GM12878 (cell line): ENCODE measurements around the gene CDK13. TPM values are rescaled to one million over a fixed set of nuclear protein-coding genes. Genes with fewer than 3 reads are reported as not detected.

Experiments
- ATAC-seq: fragments of 200-7000 bp; cut with Tn5 transposase; 3 replicates; pipeline ENCODE4 v1.9.1; 2020; ENCODE audit warnings: mild to moderate bottlenecking, moderate library complexity
- BruUV-seq: library from RNA; stranded (reverse); fragments of 400-500 nt; replicated peaks from 2 replicates; lab custom pipeline; 2021; lab: Mats Ljungman, UMichigan
- CTCF ChIA-PET: fragments of 300-600 bp; sonication (Branson Sonifier 250); formaldehyde crosslinking; extraction: SDS; loops from one replicate; lab custom pipeline; 2021; ENCODE audit warnings: inconsistent platforms; lab: Yijun Ruan, JAX
- POLR2A ChIA-PET: fragments of 350-600 bp; formaldehyde crosslinking; extraction: SDS; loops from one replicate; lab custom pipeline; 2021; ENCODE audit warnings: inconsistent platforms; lab: Charles Lee
- RAD21 ChIA-PET: fragments of 300-600 bp; sonication (Branson Sonifier 250); formaldehyde crosslinking; loops from one replicate; lab custom pipeline; 2023; ENCODE audit warnings: antibody characterized with exemption; ENCODE audit not compliant: unreplicated experiment; lab: Charles Lee
- SMC1A ChIA-PET: fragments of 300-600 bp; sonication (Branson Sonifier 250); formaldehyde crosslinking; loops from one replicate; lab custom pipeline; 2023; ENCODE audit not compliant: unreplicated experiment, uncharacterized antibody; lab: Charles Lee
- DNase-seq: peaks from one replicate; pipeline ENCODE4 v3.0.0-alpha.2; 2011; ENCODE audit warnings: low read depth, low spot score
- FAIRE-seq: peaks from 3 replicates; lab custom pipeline; 2011; peaks lifted over from hg19 to GRCh38; lab: Jason Lieb, UNC
- H2AFZ ChIP-seq: 2 replicates; pipeline ENCODE4 v1.6.0; 2011; ENCODE audit warnings: low read depth, low read length, control low read depth; ENCODE audit not compliant: control insufficient read depth
- H3K27ac ChIP-seq: 2 replicates; pipeline ENCODE4 v1.5.1; 2011; ENCODE audit warnings: control low read depth; ENCODE audit not compliant: control insufficient read depth, insufficient read depth
- H3K27me3 ChIP-seq, 2 experiments: replicated peaks in 1 of 2; 2 replicates each; pipeline versions ENCODE4 v1.6.0 to v1.6.1; 2011; ENCODE audit warnings: low read length in 1 of 2; ENCODE audit not compliant: control insufficient read depth in 2 of 2, insufficient read depth in 2 of 2
- H3K36me3 ChIP-seq, 2 experiments: 2 replicates each; pipeline ENCODE4 v1.5.1; 2011; ENCODE audit warnings: low read length in 1 of 2; ENCODE audit not compliant: control insufficient read depth in 2 of 2, insufficient read depth in 2 of 2
- H3K4me1 ChIP-seq: 2 replicates; pipeline ENCODE4 v1.6.1; 2011; ENCODE audit warnings: mild to moderate bottlenecking, low read length, moderate library complexity, mixed read lengths; ENCODE audit not compliant: control insufficient read depth, insufficient read depth
- H3K4me2 ChIP-seq: 2 replicates; pipeline ENCODE4 v1.6.0; 2011; ENCODE audit warnings: control low read depth; ENCODE audit not compliant: control insufficient read depth, insufficient read depth
- H3K4me3 ChIP-seq: fragments of 200-600 bp; sonication (generic); 2 replicates; pipeline ENCODE4 v1.5.1; 2016
- H3K79me2 ChIP-seq: 2 replicates; pipeline ENCODE4 v1.6.0; 2011; ENCODE audit warnings: low read length; ENCODE audit not compliant: control insufficient read depth, insufficient read depth
- H3K9ac ChIP-seq: 2 replicates; pipeline ENCODE4 v1.8.0; 2011; ENCODE audit warnings: low read length, control low read depth, mixed read lengths; ENCODE audit not compliant: control insufficient read depth, insufficient read depth
- H3K9me3 ChIP-seq: replicated peaks from 3 replicates; pipeline ENCODE4 v1.5.1; 2011; ENCODE audit warnings: mild to moderate bottlenecking, low read length; ENCODE audit not compliant: control insufficient read depth, insufficient read depth
- H4K20me1 ChIP-seq: 2 replicates; pipeline ENCODE4 v1.6.0; 2011; ENCODE audit not compliant: control insufficient read depth, insufficient read depth
- CBX3 ChIP-seq: fragments of 200-600 bp; sonication (generic); IDR thresholded peaks from 2 replicates; pipeline ENCODE4 v1.6.1; 2016; ENCODE audit warnings: low read depth, borderline replicate concordance
- ZNF384 ChIP-seq: IDR thresholded peaks from 2 replicates; pipeline ENCODE4 v1.6.1; 2012; ENCODE audit warnings: low read depth, mild to moderate bottlenecking, low read length, improper control_type of control experiment, borderline replicate concordance
- WGBS: methylation state at CpG from one replicate; pipeline ENCODE4 v1.1.6; 2016; ENCODE audit warnings: low lambda C conversion rate; ENCODE audit not compliant: insufficient replicate concordance, insufficient coverage; ENCODE audit errors: missing lambda C conversion rate; 5-methylcytosine and 5-hydroxymethylcytosine counted together
- in situ Hi-C: fragments of 300-500 bp; cut with MboI; formaldehyde crosslinking; loops from 9 replicates; pipeline ENCODE4 v1.14.3; 2018; ENCODE audit warnings: mixed read lengths
- intact Hi-C: fragments of 100-400 bp; cut with micrococcal nuclease; formaldehyde crosslinking; loops from one replicate; pipeline ENCODE4 v1.14.2; 2022; ENCODE audit not compliant: unreplicated experiment
- polyA plus RNA-seq, 11 experiments: library from polyadenylated mRNA; depleted of rRNA in 4 of 11; unstranded in 6 of 11; stranded (reverse) in 5 of 11; fragments of >200 nt; fragmentation: Nextera tagmentation in 4 of 11; fragmentation: Illumina TruSeq in 1 of 11; extraction: Ambion mirVana in 4 of 11; extraction: Trizol in 1 of 11; gene quantifications; 1 replicate in 1 of 11; 2 replicates in 10 of 11; pipeline versions ENCODE4 v1.2.1 to v1.2.3, GENCODE V29; 2011 to 2016; ENCODE audit warnings: inconsistent platforms in 2 of 11, missing spikeins in 2 of 11, low read depth in 1 of 11
- total RNA-seq, 4 experiments: library from RNA; depleted of rRNA in 3 of 4; stranded (reverse); fragments of >200 nt in 3 of 4; fragmentation: Illumina TruSeq in 1 of 4; extraction: Trizol in 1 of 4; gene quantifications; 2 replicates each; pipeline versions ENCODE4 v1.2.1 to v1.2.3, GENCODE V29; 2013 to 2021
- TF ChIP-seq, protein P1 (sequence below): IDR thresholded peaks from 2 replicates; pipeline ENCODE4 v1.6.1; 2012; ENCODE audit warnings: low read length, inconsistent platforms
- TF ChIP-seq, protein P2 (sequence below): IDR thresholded peaks from 2 replicates; pipeline ENCODE4 v1.6.1; 2011; ENCODE audit warnings: mild to moderate bottlenecking, low read depth, low read length, moderate library complexity; ENCODE audit not compliant: insufficient replicate concordance

CDK13 gene
- total and polyA plus RNA-seq, 10 of the 15 experiments (the other 5 are each of a cell fraction or from before 2014, with no cell fraction given), result 10.8 to 44.4 (median 28.0) TPM

DNA sequence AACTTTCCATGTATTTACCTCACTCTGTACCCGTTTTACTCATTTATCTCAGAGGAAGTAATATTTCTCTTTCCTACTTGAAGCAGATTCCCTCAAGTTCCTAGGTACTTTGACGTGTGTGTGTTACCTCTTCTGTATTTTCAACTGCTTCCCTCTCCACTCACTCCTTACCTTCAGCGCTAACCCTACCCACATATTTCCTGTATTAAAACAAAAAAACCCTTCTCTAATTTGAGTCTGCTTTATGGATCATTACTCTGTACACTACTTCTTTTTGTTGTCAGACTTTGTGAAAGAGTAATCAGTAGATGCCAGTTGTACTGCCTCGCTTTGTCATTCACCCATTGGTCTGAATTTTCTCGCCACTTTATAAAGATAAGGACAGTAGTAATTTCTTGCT is 74.0 kb downstream of the CDK13 start:
- Histone ChIP-seq H3K27ac (no peak overlapping the region), H2AFZ (no peak overlapping the region), H4K20me1 (no peaks in the 10 kb centered on the region), H3K79me2 (no peaks in the 10 kb centered on the region), H3K36me3 (peaks cover 0 to 13% of the 10 kb centered on the region in 2 experiments; a peak in 2 of 4 replicates), H3K4me1 (no peaks in the 10 kb centered on the region), H3K4me3 (no peak overlapping the region), H3K9me3 (no peaks in the 10 kb centered on the region), H3K4me2 (no peak overlapping the region), H3K9ac (no peak overlapping the region), H3K27me3 (no peaks in the 10 kb centered on the region)
- in situ Hi-C loops, result no loop called here
- FAIRE-seq (peak; percentile 59), DNase-seq (no peak), ATAC-seq (no peak)
- WGBS, result 61% methylated on average over 5 of the region's 5 CpGs
- CTCF ChIA-PET, result no interaction called here
- intact Hi-C loops, result no loop called here
- TF ChIP-seq, protein P1, sequence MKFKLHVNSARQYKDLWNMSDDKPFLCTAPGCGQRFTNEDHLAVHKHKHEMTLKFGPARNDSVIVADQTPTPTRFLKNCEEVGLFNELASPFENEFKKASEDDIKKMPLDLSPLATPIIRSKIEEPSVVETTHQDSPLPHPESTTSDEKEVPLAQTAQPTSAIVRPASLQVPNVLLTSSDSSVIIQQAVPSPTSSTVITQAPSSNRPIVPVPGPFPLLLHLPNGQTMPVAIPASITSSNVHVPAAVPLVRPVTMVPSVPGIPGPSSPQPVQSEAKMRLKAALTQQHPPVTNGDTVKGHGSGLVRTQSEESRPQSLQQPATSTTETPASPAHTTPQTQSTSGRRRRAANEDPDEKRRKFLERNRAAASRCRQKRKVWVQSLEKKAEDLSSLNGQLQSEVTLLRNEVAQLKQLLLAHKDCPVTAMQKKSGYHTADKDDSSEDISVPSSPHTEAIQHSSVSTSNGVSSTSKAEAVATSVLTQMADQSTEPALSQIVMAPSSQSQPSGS, result no peak
- no peak for TF ChIP-seq ZNF384
- TF ChIP-seq CBX3, result no peak
- TF ChIP-seq, protein P2, sequence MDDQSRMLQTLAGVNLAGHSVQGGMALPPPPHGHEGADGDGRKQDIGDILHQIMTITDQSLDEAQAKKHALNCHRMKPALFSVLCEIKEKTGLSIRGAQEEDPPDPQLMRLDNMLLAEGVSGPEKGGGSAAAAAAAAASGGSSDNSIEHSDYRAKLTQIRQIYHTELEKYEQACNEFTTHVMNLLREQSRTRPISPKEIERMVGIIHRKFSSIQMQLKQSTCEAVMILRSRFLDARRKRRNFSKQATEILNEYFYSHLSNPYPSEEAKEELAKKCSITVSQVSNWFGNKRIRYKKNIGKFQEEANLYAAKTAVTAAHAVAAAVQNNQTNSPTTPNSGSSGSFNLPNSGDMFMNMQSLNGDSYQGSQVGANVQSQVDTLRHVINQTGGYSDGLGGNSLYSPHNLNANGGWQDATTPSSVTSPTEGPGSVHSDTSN, result no peak
- RAD21 ChIA-PET, result no interaction called here
- POLR2A ChIA-PET, result no interaction called here
- no TSS peak for BruUV-seq
- SMC1A ChIA-PET, result no interaction called here
